MM.1S (cell line): ENCODE results near the gene PPP6R3.

Experiments used
- DNase-seq: peaks from one replicate; pipeline ENCODE4 v3.0.0-alpha.2; 2015
- H2AFZ ChIP-seq: fragments of 300-600 bp; sonication (generic); 2 replicates; pipeline ENCODE4 v1.6.0; 2016; ENCODE audit warnings: antibody characterized with exemption, low read length
- H3F3A ChIP-seq: fragments of 300-600 bp; sonication (generic); 2 replicates; pipeline ENCODE4 v1.6.1; 2016; ENCODE audit warnings: mild to moderate bottlenecking, antibody characterized with exemption, low read length, moderate library complexity, mixed read lengths; ENCODE audit not compliant: insufficient read depth
- H3K27ac ChIP-seq: fragments of 300-600 bp; sonication (generic); 2 replicates; pipeline ENCODE4 v1.5.1; 2016; ENCODE audit warnings: mild to moderate bottlenecking, low read length
- H3K27me3 ChIP-seq: fragments of 300-600 bp; sonication (generic); replicated peaks from 2 replicates; pipeline ENCODE4 v1.6.0; 2016; ENCODE audit warnings: low read length; ENCODE audit not compliant: insufficient read depth
- H3K36me3 ChIP-seq: fragments of 300-600 bp; sonication (generic); replicated peaks from 2 replicates; pipeline ENCODE4 v1.6.1; 2016; ENCODE audit warnings: mild to moderate bottlenecking, low read length, mixed read lengths; ENCODE audit not compliant: insufficient read depth
- H3K4me1 ChIP-seq: fragments of 300-600 bp; sonication (generic); 2 replicates; pipeline ENCODE4 v1.6.1; 2016; ENCODE audit warnings: low read length, mixed read lengths
- H3K4me2 ChIP-seq: fragments of 300-600 bp; sonication (generic); 2 replicates; pipeline ENCODE4 v1.6.0; 2016; ENCODE audit warnings: low read depth, low read length
- H3K4me3 ChIP-seq: fragments of 300-600 bp; sonication (generic); 2 replicates; pipeline ENCODE4 v1.5.1; 2016; ENCODE audit warnings: low read length, mixed read lengths
- H3K79me2 ChIP-seq: fragments of 300-600 bp; sonication (generic); 2 replicates; pipeline ENCODE4 v1.6.1; 2016; ENCODE audit warnings: mixed run types, low read length, mixed read lengths
- H3K9ac ChIP-seq: fragments of 300-600 bp; sonication (generic); 2 replicates; pipeline ENCODE4 v1.6.1; 2016; ENCODE audit warnings: low read length, mixed read lengths
- H3K9me2 ChIP-seq: fragments of 300-600 bp; sonication (generic); replicated peaks from 2 replicates; pipeline ENCODE4 v1.6.1; 2016; ENCODE audit warnings: mild to moderate bottlenecking, low read length, mixed read lengths; ENCODE audit not compliant: insufficient read depth
- H3K9me3 ChIP-seq: fragments of 300-600 bp; sonication (generic); replicated peaks from 2 replicates; pipeline ENCODE4 v1.6.1; 2016; ENCODE audit warnings: mild to moderate bottlenecking, low read length, mixed read lengths; ENCODE audit not compliant: insufficient read depth
- H4K20me1 ChIP-seq: fragments of 300-600 bp; sonication (generic); 2 replicates; pipeline ENCODE4 v1.6.1; 2016; ENCODE audit warnings: mild to moderate bottlenecking, low read length, moderate library complexity, mixed read lengths; ENCODE audit not compliant: insufficient read depth
- CTCF ChIP-seq: fragments of 300-600 bp; sonication (generic); IDR thresholded peaks from 2 replicates; pipeline ENCODE4 v1.5.1; 2016; ENCODE audit warnings: antibody characterized with exemption, low read length, mixed read lengths
- EZH2 ChIP-seq: fragments of 300-600 bp; sonication (generic); optimal IDR thresholded peaks from 2 replicates; pipeline ENCODE3; 2017; ENCODE audit warnings: low read depth, mild to moderate bottlenecking, antibody characterized with exemption, low read length, mixed read lengths
- EZH2phosphoT487 ChIP-seq: fragments of 300-600 bp; sonication (generic); IDR thresholded peaks from 2 replicates; pipeline ENCODE4 v1.6.1; 2018; ENCODE audit warnings: antibody characterized with exemption, low read length

The PPP6R3 gene

GRCh38 chr11:68469642-68470041 lies 9.1 kb downstream of the PPP6R3 start:
- H3K4me1 ChIP-seq: peaks cover 23% of the 10 kb centered on the region
- TF ChIP-seq CTCF (no peak), EZH2phosphoT487 (no peak), EZH2 (no peak)
- no peaks in the 10 kb centered on the region for H3K36me3 ChIP-seq
- no peaks in the 10 kb centered on the region for H3K9me2 ChIP-seq
- H3K9ac ChIP-seq: no peak overlapping the region
- H3K9me3 ChIP-seq: no peaks in the 10 kb centered on the region
- H3K4me3 ChIP-seq: no peak overlapping the region
- H3K27ac ChIP-seq: no peak overlapping the region
- H3F3A ChIP-seq: peaks cover 4% of the 10 kb centered on the region; the same call in 1 of the 2 replicates
- H3K4me2 ChIP-seq: no peak overlapping the region
- no peaks in the 10 kb centered on the region for H3K27me3 ChIP-seq
- no peak for DNase-seq
- peaks cover 85% of the 10 kb centered on the region for H4K20me1 ChIP-seq
- H2AFZ ChIP-seq: no peak overlapping the region
- peaks cover 100% of the 10 kb centered on the region for H3K79me2 ChIP-seq

- Histone ChIP-seq H3F3A (peaks cover 4% of the 10 kb centered on the region; the same call in 1 of the 2 replicates), H4K20me1 (peaks cover 80% of the 10 kb centered on the region), H3K9me2 (no peaks in the 10 kb centered on the region), H3K36me3 (no peaks in the 10 kb centered on the region), H3K9me3 (no peaks in the 10 kb centered on the region), H3K79me2 (peaks cover 96% of the 10 kb centered on the region), H2AFZ (no peak overlapping the region), H3K9ac (no peak overlapping the region), H3K4me1 (peaks cover 23% of the 10 kb centered on the region), H3K27me3 (no peaks in the 10 kb centered on the region), H3K4me3 (no peak overlapping the region), H3K4me2 (no peak overlapping the region), H3K27ac (no peak overlapping the region)
- TF ChIP-seq EZH2phosphoT487 (no peak), EZH2 (no peak)
- no peak for DNase-seq
Observed at GRCh38 chr11:68470304-68470811, 9.8 kb downstream of the PPP6R3 start.

GRCh38 chr11:68471360-68472340 lies 11.1 kb downstream of the PPP6R3 start:
- no peak overlapping the region for H3K4me3 ChIP-seq
- no peak for DNase-seq
- TF ChIP-seq EZH2phosphoT487 (no peak), EZH2 (no peak), CTCF (no peak)
- H4K20me1 ChIP-seq: peaks cover 72% of the 10 kb centered on the region
- H3F3A ChIP-seq: peaks cover 4% of the 10 kb centered on the region; the same call in 1 of the 2 replicates
- H2AFZ ChIP-seq: no peak overlapping the region
- H3K9me2 ChIP-seq: no peaks in the 10 kb centered on the region
- no peaks in the 10 kb centered on the region for H3K27me3 ChIP-seq
- H3K9me3 ChIP-seq: no peaks in the 10 kb centered on the region
- H3K36me3 ChIP-seq: no peaks in the 10 kb centered on the region
- H3K27ac ChIP-seq: no peak overlapping the region
- peaks cover 23% of the 10 kb centered on the region for H3K4me1 ChIP-seq
- no peak overlapping the region for H3K9ac ChIP-seq
- H3K79me2 ChIP-seq: peaks cover 89% of the 10 kb centered on the region
- H3K4me2 ChIP-seq: no peak overlapping the region
